ENCODE data around the gene DHRS1.

Gene DHRS1

GRCh38 chr14:24308342-24309124 lies 9.0 kb upstream of the DHRS1 start:
- no peak for DNase-seq

- peak; percentile 50 for DNase-seq
These were observed 8.2 kb upstream of the DHRS1 start, which contains the start of gene CIDEB for GRCh38 chr14:24307575-24308341. Gene CIDEB, minus strand, starts transcription at chr14:24307977. Its CDS starts 119 bp downstream, at chr14:24307858.

DNA sequence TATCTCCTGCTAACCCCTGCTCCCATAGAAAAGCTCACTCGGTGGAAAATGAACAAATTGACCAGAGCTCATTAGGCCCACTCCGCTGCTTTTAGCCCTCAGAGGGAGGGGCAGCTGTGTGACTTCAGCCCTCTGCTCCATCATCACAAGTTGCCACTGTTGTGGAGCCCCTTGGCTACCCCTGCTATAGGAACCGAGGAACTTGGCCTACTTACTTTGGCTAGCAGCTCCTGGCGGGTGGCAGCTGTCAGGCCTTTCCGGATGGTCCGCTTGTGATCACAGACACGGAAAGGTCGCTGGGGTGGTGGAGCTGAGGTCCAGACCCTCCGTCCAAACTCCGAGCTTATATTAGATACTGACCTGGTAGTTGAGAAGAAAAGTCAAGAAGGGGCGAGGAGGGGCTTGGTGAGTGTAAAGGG lies 7.6 kb upstream of the DHRS1 start:
- no peak for DNase-seq

DNA sequence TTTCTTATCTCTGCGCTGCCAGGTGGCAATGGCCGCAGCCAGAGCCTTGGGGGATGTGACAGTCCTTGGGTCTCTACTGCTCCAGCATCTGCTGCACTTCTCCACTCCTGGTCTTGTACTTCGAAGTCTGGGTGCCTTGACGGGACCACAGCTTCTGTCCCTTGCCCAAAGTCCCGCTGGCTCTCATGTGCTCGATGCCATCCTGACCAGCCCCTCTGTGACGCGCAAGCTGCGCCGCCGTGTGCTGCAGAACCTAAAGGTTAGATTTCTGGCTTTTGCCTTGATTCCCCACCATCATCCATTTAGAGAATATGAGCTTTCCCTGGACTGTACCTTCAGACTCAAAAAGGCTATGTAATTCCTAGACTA lies 4.4 kb upstream of the DHRS1 start:
- no peak for DNase-seq

DNA sequence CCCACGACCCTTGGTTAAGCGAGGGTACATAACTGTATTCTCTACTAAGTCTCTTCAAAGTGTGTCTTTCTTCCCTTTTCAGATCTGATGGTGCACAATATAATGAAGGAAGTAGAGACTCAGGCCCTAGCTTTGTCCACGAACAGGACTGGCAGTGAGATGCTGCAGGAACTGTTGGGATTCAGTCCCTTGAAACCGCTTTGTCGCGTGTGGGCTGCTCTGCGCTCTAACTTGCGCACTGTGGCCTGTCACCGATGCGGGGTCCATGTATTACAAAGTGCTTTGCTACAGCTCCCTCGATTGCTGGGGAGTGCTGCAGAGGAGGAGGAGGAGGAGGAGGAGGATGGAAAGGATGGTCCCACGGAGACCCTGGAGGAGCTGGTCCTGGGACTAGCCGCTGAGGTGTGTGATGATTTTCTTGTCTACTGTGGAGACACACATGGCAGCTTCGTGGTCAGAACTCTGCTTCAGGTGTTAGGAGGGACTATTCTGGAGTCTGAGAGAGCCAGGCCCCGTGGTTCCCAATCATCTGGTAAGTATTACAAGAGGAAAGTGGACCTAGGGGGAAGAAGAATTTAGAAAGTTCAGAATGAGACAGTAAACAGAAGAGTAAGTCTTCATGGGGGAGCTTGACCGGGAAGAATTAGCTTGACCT lies 873 bp upstream of the DHRS1 start:
- no peak for DNase-seq

GRCh38 chr14:24298892-24299254 lies 707 bp downstream of the DHRS1 start:
- DNase-seq, result peak; percentile 28

- peak; percentile 22 for DNase-seq
These were observed 2.2 kb downstream of the DHRS1 start for GRCh38 chr14:24297190-24297964.

DNA sequence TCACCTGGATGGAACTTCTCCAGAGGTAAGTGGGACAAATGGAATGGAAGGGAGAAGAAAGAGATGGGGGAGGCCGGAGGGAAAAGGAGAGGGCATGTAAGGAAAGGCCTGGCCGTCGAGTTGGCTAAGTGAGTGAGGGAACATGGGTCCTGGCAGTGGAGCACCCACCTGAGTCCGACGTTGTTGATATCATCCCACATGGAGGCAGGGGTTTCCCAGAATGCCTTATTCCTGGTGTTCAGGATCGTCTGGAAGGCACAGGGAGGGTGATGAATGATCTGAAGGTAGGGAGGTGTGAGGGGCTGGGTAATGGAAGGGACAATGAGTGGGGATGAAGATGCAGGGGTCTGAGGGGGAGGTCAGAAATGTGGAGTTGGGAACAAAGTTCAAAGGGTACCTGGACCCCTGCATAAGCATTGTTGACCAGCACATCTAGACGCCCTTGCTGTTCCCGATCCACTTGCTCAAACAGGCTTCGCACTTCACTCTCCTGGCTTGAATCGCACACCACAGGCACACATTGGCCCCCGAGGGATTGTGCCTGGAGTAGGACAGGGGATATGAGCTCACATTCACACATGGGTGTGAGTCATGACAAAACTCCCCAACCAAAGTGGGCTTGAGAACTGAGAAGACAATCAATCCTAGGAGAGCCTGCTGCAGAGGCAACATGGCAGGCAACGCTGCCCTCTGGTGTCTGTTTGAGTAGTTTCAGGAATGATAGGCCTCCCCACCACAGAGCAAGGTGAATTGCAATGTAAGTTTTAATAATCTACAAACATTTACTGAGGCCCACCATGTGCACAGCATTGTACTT lies 3.0 kb downstream of the DHRS1 start:
- DNase-seq, result peak; percentile 47

DNA sequence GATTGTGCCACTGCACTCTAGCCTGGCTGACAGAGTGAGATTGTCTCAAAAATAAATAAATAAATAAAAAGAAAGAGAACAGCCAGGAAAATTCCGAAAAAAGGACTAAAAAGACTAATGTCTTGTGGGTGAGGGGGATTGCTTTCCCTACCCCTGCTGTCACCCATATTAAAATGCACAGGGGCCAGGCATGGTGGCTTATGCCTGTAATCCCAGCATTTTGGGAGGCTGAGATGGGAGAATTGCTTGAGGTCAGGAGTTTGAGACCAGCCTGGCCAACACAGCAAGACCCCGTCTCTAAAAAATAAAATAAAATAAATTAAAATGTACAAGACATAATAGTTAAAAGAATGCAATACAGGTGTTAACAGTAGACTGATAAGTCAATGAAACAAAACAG lies 6.1 kb downstream of the DHRS1 start:
- no peak for DNase-seq

- no peak for DNase-seq
These were observed 7.3 kb downstream of the DHRS1 start for GRCh38 chr14:24292118-24292807.

GRCh38 chr14:24291446-24292117 lies 8.0 kb downstream of the DHRS1 start:
- no peak for DNase-seq

GRCh38 chr14:24290746-24291145 lies 8.8 kb downstream of the DHRS1 start:
- no peak for DNase-seq

DNA sequence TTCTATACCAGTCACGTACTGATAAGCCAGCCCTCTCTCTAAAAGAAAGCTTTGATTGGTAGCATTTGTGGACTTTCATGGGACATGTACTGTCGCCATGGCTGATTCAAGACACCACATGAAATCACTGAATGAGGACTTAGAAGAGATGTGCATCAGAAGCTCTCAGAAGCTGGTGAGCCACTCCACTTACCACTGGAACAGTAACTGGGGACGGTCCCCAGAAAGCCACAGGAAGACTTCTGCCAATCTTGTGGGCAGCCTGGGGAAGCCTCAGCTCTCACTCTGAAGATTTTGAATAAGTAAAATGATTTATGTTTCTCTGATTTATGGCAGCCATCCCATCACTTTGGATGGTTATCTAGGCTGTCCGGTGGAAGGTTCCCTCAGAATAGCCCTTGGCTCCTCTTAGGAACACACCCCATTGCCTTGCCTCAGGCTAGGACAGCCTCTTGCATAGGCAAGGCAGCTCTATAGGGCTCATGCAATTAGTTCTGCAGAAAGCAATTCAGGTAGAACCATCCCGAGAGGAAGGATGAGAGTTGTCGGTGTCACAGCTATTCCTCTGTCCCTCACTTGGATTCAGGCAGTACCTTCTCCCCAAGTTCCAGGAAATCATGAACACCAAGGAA lies 9.8 kb downstream of the DHRS1 start:
- DNase-seq, result no peak

GRCh38 chr14:24286996-24287395 lies 12.6 kb downstream of the DHRS1 start:
- no peak for DNase-seq

DNA sequence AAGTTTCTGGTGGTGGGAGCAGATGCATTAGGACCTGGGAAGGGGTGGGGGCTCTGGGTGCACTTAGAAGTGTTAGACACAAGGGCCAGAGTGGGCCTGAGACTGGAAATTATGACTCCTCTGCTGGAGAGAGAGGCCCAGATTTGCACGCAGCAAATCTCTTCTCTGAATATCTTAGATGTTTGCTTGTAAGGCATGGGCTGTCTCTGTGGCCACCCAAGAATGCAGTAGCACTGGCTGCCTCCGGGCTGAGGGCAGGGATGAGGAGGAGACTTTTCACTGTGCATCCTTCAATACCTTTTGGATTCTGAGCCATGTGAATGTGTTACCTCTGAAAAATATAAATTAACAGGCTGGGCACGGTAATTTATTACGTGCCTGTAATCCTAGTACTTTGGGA lies 14.2 kb downstream of the DHRS1 start:
- no peak for DNase-seq

GRCh38 chr14:24284501-24285035 lies 15.0 kb downstream of the DHRS1 start:
- DNase-seq, result no peak

DNA sequence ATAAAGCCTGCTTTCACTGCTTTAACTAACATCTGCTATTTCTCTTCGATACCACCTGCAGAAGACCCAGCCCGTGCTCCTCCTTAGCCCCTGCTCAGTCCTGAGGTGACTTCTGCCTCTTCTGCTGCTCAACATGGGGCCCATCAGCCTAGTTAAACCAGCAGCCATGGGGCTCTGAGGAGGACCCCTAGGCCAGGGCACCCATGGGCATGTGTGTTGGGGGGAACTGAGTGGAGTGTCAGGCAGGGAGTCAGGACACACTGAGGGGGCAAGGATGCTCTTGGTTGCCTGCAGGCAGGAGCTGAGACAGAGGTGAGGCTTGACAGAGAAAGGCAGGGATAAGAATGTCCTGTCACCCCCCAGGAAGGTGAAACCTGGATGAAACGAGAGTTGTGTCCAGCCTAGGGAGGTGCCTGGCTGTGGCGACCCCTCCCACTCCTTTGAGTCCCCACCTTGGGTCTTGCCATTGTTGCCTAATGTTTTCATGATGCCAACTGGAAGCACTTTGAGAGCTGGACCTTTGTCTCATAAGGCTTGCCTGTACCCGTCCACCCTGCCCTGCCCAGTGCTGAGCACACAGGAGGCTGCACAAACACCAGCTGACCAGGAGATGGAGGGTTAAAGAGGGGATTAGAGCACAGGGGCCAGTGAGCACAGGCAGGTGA lies 15.7 kb downstream of the DHRS1 start:
- no peak for DNase-seq

DNA sequence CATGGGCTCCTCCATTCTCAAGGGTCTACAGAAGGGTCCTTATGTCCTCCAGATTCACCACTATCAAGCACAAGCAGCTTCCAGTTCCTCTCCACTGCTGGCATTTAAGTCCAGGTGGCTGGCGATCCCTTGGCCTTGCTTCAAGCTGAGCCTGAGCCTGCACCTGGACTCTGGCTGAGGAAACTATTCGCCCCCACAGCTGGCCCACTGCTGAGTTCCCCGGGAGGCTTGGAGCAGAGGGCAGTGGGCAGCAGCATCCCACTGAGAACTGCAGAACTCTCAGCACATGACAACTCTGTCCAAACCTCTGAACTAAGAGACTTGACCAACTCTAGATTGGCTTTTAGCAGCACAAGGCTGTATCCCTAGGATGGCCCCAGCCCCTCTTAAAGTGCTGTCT lies 16.8 kb downstream of the DHRS1 start:
- DNase-seq, result no peak

DNA sequence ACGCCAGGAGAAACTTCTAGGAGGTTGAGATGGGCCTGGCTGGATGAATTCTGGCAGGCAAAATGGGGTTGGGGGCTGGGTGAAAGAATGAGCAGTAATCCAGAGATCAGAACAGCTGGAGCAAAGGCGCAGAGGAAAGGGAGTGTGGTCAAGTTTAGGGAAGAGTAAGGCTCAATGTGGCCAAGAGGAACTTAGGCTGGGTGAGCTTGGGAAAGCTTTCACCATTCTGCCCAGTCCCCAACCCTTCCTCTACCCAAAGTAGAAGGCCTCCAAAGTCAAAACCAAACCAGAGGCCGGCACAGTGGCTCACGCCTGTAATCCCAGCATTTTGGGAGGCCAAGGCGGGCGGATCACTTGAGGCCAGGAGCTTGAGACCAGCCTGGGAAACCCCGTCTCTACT lies 17.9 kb downstream of the DHRS1 start:
- no peak for DNase-seq

Data from RPMI8226 (cell line).